Ovary (tissue), 9 donors: ENCODE results near the gene PPP6R2. TPM values are rescaled to one million over a fixed set of nuclear protein-coding genes. Genes with fewer than 3 reads are reported as not detected.
A peak's percentile ranks its signal among the peaks of the same experiment; 100 is the strongest.

Experiments
- DNase-seq, 5 donors: peaks; one replicate each; pipeline ENCODE4 v3.0.0-alpha.2; 2019 to 2020
- H3K27ac ChIP-seq, 2 donors: fragments of 200-600 bp; one replicate each; pipeline versions ENCODE4 v1.5.1 to v1.8.0; 2019 to 2022
- H3K27me3 ChIP-seq: fragments of 200-600 bp; one replicate; pipeline ENCODE4 v1.8.0; 2022
- H3K36me3 ChIP-seq: fragments of 200-600 bp; sonication (generic); one replicate; pipeline ENCODE4 v1.5.1; 2019
- H3K4me1 ChIP-seq: one replicate; pipeline ENCODE4 v1.8.1; 2013; ENCODE audit warnings: mild to moderate bottlenecking, moderate library complexity; ENCODE audit not compliant: insufficient read depth
- H3K4me3 ChIP-seq: fragments of 200-600 bp; sonication (generic); one replicate; pipeline ENCODE4 v1.5.1; 2017
- H3K9me3 ChIP-seq, 2 donors: fragments of 200-600 bp in 1 of 2; sonication (generic) in 1 of 2; one replicate each; pipeline versions ENCODE4 v1.5.1 to v1.8.1; 2013 to 2019; ENCODE audit warnings: mild to moderate bottlenecking in 1 of 2, moderate library complexity in 1 of 2
- CTCF ChIP-seq, 3 donors: fragments of 450-650 bp in 2 of 3; fragments of 200-600 bp in 1 of 3; IDR thresholded peaks; one replicate each; pipeline versions ENCODE4 v1.5.1 to v1.8.0; 2016 to 2022; ENCODE audit warnings: antibody characterized with exemption in 3 of 3, mild to moderate bottlenecking in 1 of 3
- EP300 ChIP-seq: sonication (generic); formaldehyde crosslinking; IDR thresholded peaks from one replicate; pipeline ENCODE4 v1.6.1; 2017; ENCODE audit warnings: antibody characterized with exemption
- POLR2A ChIP-seq: fragments of 450-650 bp; IDR thresholded peaks from one replicate; pipeline ENCODE4 v1.6.1; 2017; ENCODE audit warnings: antibody characterized with exemption, mild to moderate bottlenecking, moderate library complexity
- WGBS, 3 donors: extraction: QIAGEN DNeasy Blood & Tissue Kit in 1 of 3; methylation state at CpG; one replicate each; pipeline versions ENCODE4 v1.1.5 to v1.1.7; 2013 to 2017; 5-methylcytosine and 5-hydroxymethylcytosine counted together
- intact Hi-C, 4 donors: fragments of 100-400 bp; cut with DNase I; formaldehyde crosslinking; loops; one replicate each; pipeline versions ENCODE4 v1.11.0 to v1.15.1; 2022 to 2023
- polyA plus RNA-seq, 2 donors: library from polyadenylated mRNA; stranded (reverse); fragments of 200-250 nt in 1 of 2; fragments of 350-450 nt in 1 of 2; fragmentation: Illumina TruSeq in 1 of 2; extraction: RNeasy Lipid Tissue Mini Kit (QIAGEN cat#74804) in 1 of 2; gene quantifications; one replicate each; pipeline ENCODE4 v1.2.3, GENCODE V29; 2013 to 2014
- total RNA-seq, 7 donors: library from RNA; depleted of rRNA in 2 of 7; stranded (reverse); fragments of >200 nt in 2 of 7; fragmentation: NEBNext Ultra II Directional in 3 of 7; extraction: Animal tissue kit (Norgen Biotek cat#: 25700) in 3 of 7; gene quantifications; one replicate each; pipeline versions ENCODE4 v1.1.0 to v1.2.4, GENCODE V29; 2016 to 2023
- donor health status: DM: no; HTN: no; CAD: no; lungs with moderate emphysema.
- donor health status: DM: no; HTN: no; CAD: no.
- donor health status: Bipolar disorder and iron deficiency.
- donor health status: DM: yes; HTN: yes; CAD: no.
- donor health status: DM: no; HTN: no; CAD: no.
- donor health status: DM: yes; HTN: yes; CAD: no.

The PPP6R2 gene
- total and polyA plus RNA-seq, 9 donors, result 8.2 to 52.9 (median 35.1) TPM

DNA sequence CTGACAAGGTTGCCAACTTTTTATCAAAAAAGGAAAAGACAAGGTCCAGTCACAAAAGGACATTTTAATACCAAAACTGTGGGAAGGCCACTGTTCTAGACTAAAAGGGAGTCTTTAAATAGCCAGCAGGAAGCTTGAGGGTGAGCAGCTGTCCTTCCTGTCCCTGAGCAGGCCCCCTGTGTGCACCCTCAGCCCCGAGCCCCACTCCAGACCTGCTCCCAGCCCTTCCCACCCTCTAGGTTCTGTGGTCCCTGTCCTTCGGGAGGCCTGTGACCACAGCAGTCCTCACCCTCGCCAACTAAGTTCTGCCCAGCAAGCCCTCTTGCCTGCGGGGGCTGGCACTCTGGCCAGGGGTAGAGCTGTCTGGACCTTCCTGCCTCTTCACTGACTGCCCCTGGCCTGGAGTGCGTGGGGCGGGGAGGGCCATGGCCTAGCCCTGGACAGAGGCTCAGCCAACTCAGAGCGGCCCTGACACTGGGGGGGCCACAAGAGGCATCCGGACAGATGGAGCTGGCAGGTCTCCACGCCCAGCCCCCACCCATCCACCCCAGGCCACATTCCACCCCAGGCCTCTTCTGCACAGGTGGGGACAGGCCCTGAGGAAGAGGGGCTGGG is 34.0 kb upstream of the PPP6R2 start:
- no peak overlapping the region for H3K4me3 ChIP-seq
- H3K9me3 ChIP-seq, result no peaks in the 10 kb centered on the region
- H3K27me3 ChIP-seq, result no peaks in the 10 kb centered on the region
- intact Hi-C loops, result no loop called here
- WGBS, 3 donors, result 18 to 32% (median 27%) methylated on average over 9 of the region's 9 CpGs
- no peaks in the 10 kb centered on the region for H3K36me3 ChIP-seq
- H3K4me1 ChIP-seq, result peaks cover 22% of the 10 kb centered on the region
- TF ChIP-seq CTCF (IDR thresholded peaks at IDR 0.05), result no peak
- no peak for TF ChIP-seq EP300
- no peak for TF ChIP-seq POLR2A
- DNase-seq, result peak in 3 of 5 donors; percentile 39 to 65 (median 59)
- peak overlapping the region; percentile 57 to 70 for H3K27ac ChIP-seq

DNA sequence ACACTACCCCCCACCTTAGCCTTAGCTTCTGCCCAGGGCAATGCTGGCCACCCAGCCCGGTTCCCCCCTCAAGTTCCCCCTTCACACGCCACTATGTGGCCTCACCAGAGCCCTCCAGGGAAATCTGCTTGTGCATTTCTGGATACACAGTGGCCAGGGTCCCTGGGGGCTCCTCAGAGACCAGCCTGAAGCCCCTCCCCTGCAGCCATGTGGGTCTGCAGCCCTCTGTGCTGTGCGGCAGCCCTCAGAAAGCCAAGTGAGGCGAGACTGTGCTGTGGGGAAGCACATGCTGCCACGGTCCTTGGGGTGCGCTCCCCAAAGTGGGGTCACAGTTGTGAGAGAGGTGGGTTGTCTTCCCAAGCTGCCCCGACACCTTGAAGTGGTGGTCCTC is 33.5 kb upstream of the PPP6R2 start:
- TF ChIP-seq EP300 (no peak), CTCF (IDR thresholded peaks at IDR 0.05) (no peak), POLR2A (no peak)
- WGBS, 3 donors, result 70 to 80% (median 78%) methylated on average over 7 of the region's 7 CpGs
- no peak overlapping the region for H3K4me3 ChIP-seq
- no peaks in the 10 kb centered on the region for H3K9me3 ChIP-seq
- intact Hi-C loops, result no loop called here
- H3K27me3 ChIP-seq, result no peaks in the 10 kb centered on the region
- H3K36me3 ChIP-seq, result no peaks in the 10 kb centered on the region
- peaks cover 18% of the 10 kb centered on the region for H3K4me1 ChIP-seq
- DNase-seq, result peak in 1 of 5 donors; percentile 34
- H3K27ac ChIP-seq, result peak overlapping the region; percentile 57 to 70

- DNase-seq, result peak in 2 of 5 donors; percentile 34 to 36
- no peak for TF ChIP-seq CTCF (IDR thresholded peaks at IDR 0.05)
- no peak for TF ChIP-seq POLR2A
- no peak for TF ChIP-seq EP300
- no peaks in the 10 kb centered on the region for H3K36me3 ChIP-seq
- WGBS, 3 donors, result 88 to 91% (median 88%) methylated on average over 21 of the region's 21 CpGs
- no peak overlapping the region for H3K4me3 ChIP-seq
- peak overlapping the region in 1 of 2 donors; percentile 70 for H3K27ac ChIP-seq
- peaks cover 13% of the 10 kb centered on the region for H3K4me1 ChIP-seq
- H3K27me3 ChIP-seq, result no peaks in the 10 kb centered on the region
- H3K9me3 ChIP-seq, result no peaks in the 10 kb centered on the region
- intact Hi-C loops, result no loop called here
These were observed 33.0 kb upstream of the PPP6R2 start for GRCh38 chr22:50310031-50310722.

GRCh38 chr22:50310949-50311444 is 32.1 kb upstream of the PPP6R2 start:
- H3K36me3 ChIP-seq, result no peaks in the 10 kb centered on the region
- DNase-seq, result peak in 1 of 5 donors; percentile 32
- H3K27me3 ChIP-seq, result no peaks in the 10 kb centered on the region
- no peak overlapping the region for H3K4me3 ChIP-seq
- 91 to 95% (median 91%) methylated on average over 16 of the region's 16 CpGs for WGBS, 3 donors
- TF ChIP-seq EP300 (no peak), POLR2A (no peak), CTCF (IDR thresholded peaks at IDR 0.05) (no peak)
- intact Hi-C loops, result no loop called here
- no peak overlapping the region for H3K27ac ChIP-seq
- H3K4me1 ChIP-seq, result peaks cover 8% of the 10 kb centered on the region
- H3K9me3 ChIP-seq, result no peaks in the 10 kb centered on the region
